COLO668 (cell line): ENCODE results near the gene NADSYN1.

Experiments used
- DNase-seq: peaks from one replicate; lab custom pipeline; 2025; ENCODE audit not compliant: unreplicated experiment; lab: John Stamatoyannopoulos, UW

NADSYN1 gene

GRCh38 chr11:71449596-71449995 lies 3.4 kb upstream of the NADSYN1 start:
- no peak for DNase-seq

- DNase-seq: no peak
Measured at GRCh38 chr11:71450507-71450906, 2.5 kb upstream of the NADSYN1 start.

GRCh38 chr11:71450939-71451338 lies 2.1 kb upstream of the NADSYN1 start:
- DNase-seq: no peak

- DNase-seq: peak; percentile 13
Measured at GRCh38 chr11:71451596-71452198, 1.3 kb upstream of the NADSYN1 start.

- peak; percentile 37 for DNase-seq
Measured at GRCh38 chr11:71452199-71453036, 585 bp upstream of the NADSYN1 start.

GRCh38 chr11:71453918-71454304 lies 908 bp downstream of the NADSYN1 start:
- no peak for DNase-seq

GRCh38 chr11:71454470-71455113 lies 1.6 kb downstream of the NADSYN1 start:
- peak; percentile 33 for DNase-seq

- DNase-seq: no peak
Measured at GRCh38 chr11:71456294-71456693, 3.3 kb downstream of the NADSYN1 start.

GRCh38 chr11:71456831-71457230 lies 3.8 kb downstream of the NADSYN1 start:
- DNase-seq: no peak

GRCh38 chr11:71458146-71459070 lies 5.4 kb downstream of the NADSYN1 start:
- no peak for DNase-seq

- DNase-seq: no peak
Measured at GRCh38 chr11:71459076-71459766, 6.2 kb downstream of the NADSYN1 start.

GRCh38 chr11:71459767-71460320 lies 6.8 kb downstream of the NADSYN1 start:
- no peak for DNase-seq

GRCh38 chr11:71461696-71462095 lies 8.7 kb downstream of the NADSYN1 start:
- no peak for DNase-seq

GRCh38 chr11:71462726-71463125 lies 9.7 kb downstream of the NADSYN1 start:
- DNase-seq: no peak

- DNase-seq: no peak
Measured at GRCh38 chr11:71463331-71464211, 10.6 kb downstream of the NADSYN1 start.

- no peak for DNase-seq
Measured at GRCh38 chr11:71465054-71465453, 12.1 kb downstream of the NADSYN1 start.

GRCh38 chr11:71466358-71466757 lies 13.4 kb downstream of the NADSYN1 start:
- no peak for DNase-seq

GRCh38 chr11:71467164-71467563 lies 14.2 kb downstream of the NADSYN1 start:
- DNase-seq: no peak

GRCh38 chr11:71470946-71471345 lies 17.9 kb downstream of the NADSYN1 start:
- DNase-seq: no peak
